Activated CD4-positive, CD25-positive, alpha-beta regulatory T cell (primary cell): ENCODE results near the gene YY2.
"Not testable (repeated sequence)": the region's sequence is repeated elsewhere in the genome, so short reads cannot be mapped to it uniquely, and the experiment has no call there.

ENCODE experiments used
- DNase-seq, 4 experiments: peaks; one replicate each; lab custom pipeline; 2025; lab: John Stamatoyannopoulos, UW

Gene YY2

GRCh38 chrX:21855937-21856415, at the start of gene YY2:
Gene YY2 (plus strand): TSS chrX:21855987. CDS start chrX:21856485, 498 bp downstream.
- no peak for DNase-seq

GRCh38 chrX:21806691-21807090, 49.1 kb upstream of the YY2 start:
- no peak for DNase-seq

GRCh38 chrX:21811832-21812231, 44.0 kb upstream of the YY2 start:
- DNase-seq, result no peak

GRCh38 chrX:21812628-21813027, 43.2 kb upstream of the YY2 start:
- no peak for DNase-seq

GRCh38 chrX:21813612-21814368, 42.0 kb upstream of the YY2 start:
- DNase-seq, result no peak

GRCh38 chrX:21816136-21816535, 39.7 kb upstream of the YY2 start:
- DNase-seq, result no peak

GRCh38 chrX:21820170-21820569, 35.6 kb upstream of the YY2 start:
- not testable (repeated sequence) for DNase-seq

- DNase-seq, result no peak
These were observed 33.9 kb upstream of the YY2 start for GRCh38 chrX:21821875-21822274.

GRCh38 chrX:21831496-21831895, 24.3 kb upstream of the YY2 start:
- no peak for DNase-seq

- no peak for DNase-seq
These were observed 18.7 kb upstream of the YY2 start for GRCh38 chrX:21837056-21837455.

GRCh38 chrX:21838937-21839333, 16.9 kb upstream of the YY2 start:
- DNase-seq, result no peak

GRCh38 chrX:21839334-21840192, 16.2 kb upstream of the YY2 start, which contains the start of gene MBTPS2:
Gene MBTPS2 (plus strand): TSS chrX:21839617. CDS start chrX:21839735, 118 bp downstream.
- peak; percentile 46 to 71 (median 61) for DNase-seq

GRCh38 chrX:21840193-21840545, 15.6 kb upstream of the YY2 start:
- DNase-seq, result no peak

GRCh38 chrX:21843179-21843578, 12.6 kb upstream of the YY2 start:
- no peak for DNase-seq

GRCh38 chrX:21845096-21845495, 10.7 kb upstream of the YY2 start:
- no peak for DNase-seq

GRCh38 chrX:21847342-21847741, 8.4 kb upstream of the YY2 start:
- DNase-seq, result no peak

- DNase-seq, result no peak
These were observed 2.2 kb upstream of the YY2 start for GRCh38 chrX:21853578-21853977.

- DNase-seq, result no peak
These were observed 717 bp downstream of the YY2 start for GRCh38 chrX:21856504-21856903.

- no peak for DNase-seq
These were observed 7.5 kb downstream of the YY2 start for GRCh38 chrX:21863241-21863640.

- DNase-seq, result no peak
These were observed 9.6 kb downstream of the YY2 start for GRCh38 chrX:21865436-21865835.

- no peak for DNase-seq
These were observed 14.7 kb downstream of the YY2 start for GRCh38 chrX:21870494-21870893.

GRCh38 chrX:21873063-21873775, 17.4 kb downstream of the YY2 start:
- DNase-seq, result no peak
